GM12878 (cell line): ENCODE measurements around the gene PPIL6.

ENCODE experiments used
- CHD2 ChIP-seq: IDR thresholded peaks from 2 replicates; pipeline ENCODE4 v1.6.1; 2011; ENCODE audit warnings: low read depth, low read length, improper control_type of control experiment, borderline replicate concordance
- E2F8 ChIP-seq: fragments of 450-650 bp; IDR thresholded peaks from 2 replicates; pipeline ENCODE4 v1.6.1; 2018; ENCODE audit warnings: mild to moderate bottlenecking, low read depth, moderate library complexity; ENCODE audit not compliant: partially characterized antibody
- EP300 ChIP-seq, 2 experiments: fragments of 150-350 bp in 1 of 2; IDR thresholded peaks; 2 replicates each; pipeline ENCODE4 v1.6.1; 2011 to 2012; ENCODE audit warnings: low read depth in 2 of 2, low read length in 2 of 2, borderline replicate concordance in 1 of 2, improper control_type of control experiment in 1 of 2, inconsistent platforms in 1 of 2; ENCODE audit not compliant: control insufficient read depth in 1 of 2
- ESRRA ChIP-seq: IDR thresholded peaks from 2 replicates; pipeline ENCODE4 v1.6.1; 2012; ENCODE audit warnings: mild to moderate bottlenecking, low read length, improper control_type of control experiment
- EZH2 ChIP-seq: IDR thresholded peaks from 2 replicates; pipeline ENCODE4 v1.6.1; 2012; ENCODE audit warnings: low read depth, mild to moderate bottlenecking, control low read depth, inconsistent platforms, low read length, borderline replicate concordance; ENCODE audit not compliant: control insufficient read depth
- NFIC ChIP-seq: IDR thresholded peaks from 2 replicates; pipeline ENCODE4 v1.6.1; 2012; ENCODE audit warnings: low read depth, mild to moderate bottlenecking, inconsistent platforms, low read length, moderate library complexity
- RAD21 ChIP-seq: IDR thresholded peaks from 2 replicates; pipeline ENCODE4 v1.6.1; 2011; ENCODE audit warnings: mild to moderate bottlenecking, low read depth, low read length, moderate library complexity; ENCODE audit not compliant: insufficient read depth
- RB1 ChIP-seq: fragments of 450-650 bp; formaldehyde crosslinking; IDR thresholded peaks from 2 replicates; pipeline ENCODE4 v1.6.1; 2017; ENCODE audit warnings: mild to moderate bottlenecking, borderline replicate concordance
- YBX1 ChIP-seq: fragments of 450-650 bp; IDR thresholded peaks from 2 replicates; pipeline ENCODE4 v1.6.1; 2016; ENCODE audit warnings: antibody characterized with exemption
- ZBTB33 ChIP-seq: fragments of 450-650 bp; IDR thresholded peaks from 2 replicates; pipeline ENCODE4 v1.6.1; 2017; ENCODE audit warnings: mild to moderate bottlenecking

- TF ChIP-seq E2F8 (no peak), EZH2 (no peak), EP300 (IDR thresholded peaks at IDR 0.05; ENCODE audit: borderline replicate concordance in 1 of 2, control insufficient read depth in 1 of 2, low read depth in 2 of 2, low read length in 2 of 2) (no peak), RAD21 (no peak), ZBTB33 (no peak), NFIC (no peak), YBX1 (no peak), CHD2 (no peak), ESRRA (no peak), RB1 (no peak)
These were observed 19.7 kb downstream of the PPIL6 start for GRCh38 chr6:109420751-109421150.
